Thyroid gland (tissue), 4 donors: ENCODE data around the gene ZNF543.

Source experiments
- POLR2A ChIP-seq, 2 donors: fragments of 450-650 bp; IDR thresholded peaks; one replicate each; pipeline ENCODE4 v1.6.1; 2017; ENCODE audit warnings: antibody characterized with exemption in 2 of 2, mild to moderate bottlenecking in 2 of 2, moderate library complexity in 1 of 2
- TF ChIP-seq, protein P1 (sequence below), 6 experiments: fragments of 200-600 bp in 3 of 6; fragments of 450-650 bp in 3 of 6; sonication (generic) in 3 of 6; IDR thresholded peaks; one replicate each; pipeline ENCODE4 v1.5.1; 2016 to 2019; ENCODE audit warnings: antibody characterized with exemption in 6 of 6, mild to moderate bottlenecking in 2 of 6, inconsistent platforms in 1 of 6, moderate library complexity in 1 of 6

DNA sequence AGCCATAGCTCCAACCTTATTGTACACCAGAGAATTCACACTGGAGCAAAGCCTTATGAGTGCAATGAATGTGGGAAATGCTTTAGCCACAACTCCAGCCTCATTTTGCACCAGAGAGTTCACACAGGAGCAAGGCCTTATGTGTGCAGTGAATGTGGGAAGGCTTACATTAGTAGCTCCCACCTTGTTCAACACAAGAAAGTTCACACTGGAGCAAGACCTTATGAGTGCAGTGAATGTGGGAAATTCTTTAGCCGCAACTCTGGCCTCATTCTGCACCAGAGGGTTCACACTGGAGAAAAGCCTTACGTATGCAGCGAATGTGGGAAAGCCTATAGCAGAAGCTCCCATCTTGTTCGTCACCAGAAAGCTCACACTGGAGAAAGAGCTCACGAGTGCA is 37.1 kb downstream of the ZNF543 start:
- TF ChIP-seq, protein P1, sequence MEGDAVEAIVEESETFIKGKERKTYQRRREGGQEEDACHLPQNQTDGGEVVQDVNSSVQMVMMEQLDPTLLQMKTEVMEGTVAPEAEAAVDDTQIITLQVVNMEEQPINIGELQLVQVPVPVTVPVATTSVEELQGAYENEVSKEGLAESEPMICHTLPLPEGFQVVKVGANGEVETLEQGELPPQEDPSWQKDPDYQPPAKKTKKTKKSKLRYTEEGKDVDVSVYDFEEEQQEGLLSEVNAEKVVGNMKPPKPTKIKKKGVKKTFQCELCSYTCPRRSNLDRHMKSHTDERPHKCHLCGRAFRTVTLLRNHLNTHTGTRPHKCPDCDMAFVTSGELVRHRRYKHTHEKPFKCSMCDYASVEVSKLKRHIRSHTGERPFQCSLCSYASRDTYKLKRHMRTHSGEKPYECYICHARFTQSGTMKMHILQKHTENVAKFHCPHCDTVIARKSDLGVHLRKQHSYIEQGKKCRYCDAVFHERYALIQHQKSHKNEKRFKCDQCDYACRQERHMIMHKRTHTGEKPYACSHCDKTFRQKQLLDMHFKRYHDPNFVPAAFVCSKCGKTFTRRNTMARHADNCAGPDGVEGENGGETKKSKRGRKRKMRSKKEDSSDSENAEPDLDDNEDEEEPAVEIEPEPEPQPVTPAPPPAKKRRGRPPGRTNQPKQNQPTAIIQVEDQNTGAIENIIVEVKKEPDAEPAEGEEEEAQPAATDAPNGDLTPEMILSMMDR (IDR thresholded peaks at IDR 0.05): no peak
- TF ChIP-seq POLR2A (IDR thresholded peaks at IDR 0.05): no peak
